Activated T-helper 2 cell treated with anti-CD3 and anti-CD28 coated beads, Interferon-gamma antibody, Interleukin-2, Interleukin-4, amounts not matched to agents 10 μg/mL and 5 μg/mL and 100 μg/mL, durations not matched to agents 14 hours and 24 hours and 36 hours (primary cell): Measurements from ENCODE around the gene PAMR1. TPM values are rescaled to one million over a fixed set of nuclear protein-coding genes. Genes with fewer than 3 reads are reported as not detected.
A peak's percentile ranks its signal among the peaks of the same experiment; 100 is the strongest.

Source experiments
- DNase-seq: peaks from one replicate; pipeline ENCODE4 v3.0.0; 2021; ENCODE audit warnings: low spot score
- H3K27ac Mint-ChIP-seq: one replicate; pipeline ENCODE4 v1.8.0; 2021; ENCODE audit warnings: mixed read lengths
- H3K27me3 Mint-ChIP-seq: one replicate; pipeline ENCODE4 v1.8.0; 2021; ENCODE audit warnings: low read depth, mixed read lengths
- H3K36me3 Mint-ChIP-seq: one replicate; pipeline ENCODE4 v1.8.0; 2021; ENCODE audit warnings: low read depth, mixed read lengths
- H3K4me1 Mint-ChIP-seq: one replicate; pipeline ENCODE4 v1.8.0; 2021; ENCODE audit warnings: low read depth, mixed read lengths
- H3K4me3 Mint-ChIP-seq: one replicate; pipeline ENCODE4 v1.8.0; 2021; ENCODE audit warnings: low read depth, mild to moderate bottlenecking, moderate library complexity, mixed read lengths
- H3K9me3 Mint-ChIP-seq: one replicate; pipeline ENCODE4 v1.8.0; 2021; ENCODE audit warnings: mixed read lengths
- intact Hi-C: fragments of 100-400 bp; cut with micrococcal nuclease; formaldehyde crosslinking; loops from one replicate; pipeline ENCODE4 v1.15.1; 2023
- total RNA-seq: library from RNA; stranded (reverse); gene quantifications from 2 replicates; pipeline ENCODE4 v1.2.3, GENCODE V29; 2022

PAMR1 gene
- total RNA-seq, 1 donor from 2014 or later: not detected

- H3K36me3 Mint-ChIP-seq: no peaks in the 10 kb centered on the region
- H3K4me1 Mint-ChIP-seq: peaks cover 24% of the 10 kb centered on the region
- H3K27ac Mint-ChIP-seq: no peak overlapping the region
- peaks cover 22% of the 10 kb centered on the region for H3K27me3 Mint-ChIP-seq
- no peaks in the 10 kb centered on the region for H3K9me3 Mint-ChIP-seq
- intact Hi-C loops: loop anchor here (2.0 to 5.0 kb wide), 4 partner anchors 136 to 310 kb away; no protein-coding TSS in a partner anchor
- no peak overlapping the region for H3K4me3 Mint-ChIP-seq
- DNase-seq: no peak
Measured at GRCh38 chr11:35393098-35393497, 132.3 kb downstream of the PAMR1 start.

GRCh38 chr11:35391922-35392688 lies 133.3 kb downstream of the PAMR1 start:
- Mint-ChIP-seq H3K27ac (no peak overlapping the region), H3K4me3 (no peak overlapping the region), H3K36me3 (no peaks in the 10 kb centered on the region), H3K4me1 (peaks cover 26% of the 10 kb centered on the region), H3K27me3 (peaks cover 15% of the 10 kb centered on the region), H3K9me3 (no peaks in the 10 kb centered on the region)
- DNase-seq: peak; percentile 64
- intact Hi-C loops: loop anchor here (1.0 to 5.0 kb wide), 11 partner anchors 49 to 805 kb away; no protein-coding TSS in a partner anchor

DNA sequence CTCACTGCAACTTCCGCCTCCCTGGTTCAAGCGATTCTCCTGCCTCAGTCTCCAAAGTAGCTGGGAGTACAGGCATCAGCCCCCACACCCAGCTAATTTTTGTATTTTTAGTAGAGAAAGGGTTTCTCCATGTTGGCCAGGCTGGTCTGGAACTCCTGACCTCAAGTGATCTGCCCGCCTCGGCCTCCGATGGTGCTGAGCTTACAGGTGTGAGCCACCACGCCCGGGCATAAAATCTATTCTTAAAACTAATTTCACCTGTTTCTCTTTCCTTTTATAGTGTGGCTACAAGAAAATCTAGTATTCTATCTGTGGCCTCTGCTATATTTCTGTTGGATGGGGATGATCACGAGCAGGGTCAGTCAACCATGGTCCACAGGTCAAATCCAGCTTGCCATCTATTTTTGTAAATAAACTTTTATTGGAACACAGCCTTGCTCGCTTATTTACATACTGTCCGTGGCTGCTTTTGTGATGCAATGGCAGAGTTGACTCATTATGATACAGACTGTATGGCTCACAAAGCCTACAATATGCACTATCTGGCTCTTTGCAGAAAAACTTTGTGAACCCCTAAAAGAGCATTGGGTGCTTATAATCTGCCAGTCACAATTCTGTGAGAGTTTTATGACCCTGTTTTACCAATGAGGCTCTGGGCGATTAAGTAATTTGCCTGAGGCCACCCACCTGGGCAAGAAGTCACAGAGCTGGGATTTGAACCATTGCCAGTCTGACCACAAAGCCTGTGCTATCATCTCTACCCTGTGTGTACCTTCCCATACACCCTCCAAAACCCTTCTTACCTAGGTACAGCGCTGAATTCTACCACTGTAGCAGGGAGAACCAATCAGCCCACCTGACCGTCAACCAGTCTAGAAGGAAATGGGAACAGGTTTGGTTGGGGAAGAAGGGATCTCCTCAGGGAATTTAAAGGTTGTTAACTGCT lies 134.4 kb downstream of the PAMR1 start:
- H3K4me3 Mint-ChIP-seq: no peak overlapping the region

DNA sequence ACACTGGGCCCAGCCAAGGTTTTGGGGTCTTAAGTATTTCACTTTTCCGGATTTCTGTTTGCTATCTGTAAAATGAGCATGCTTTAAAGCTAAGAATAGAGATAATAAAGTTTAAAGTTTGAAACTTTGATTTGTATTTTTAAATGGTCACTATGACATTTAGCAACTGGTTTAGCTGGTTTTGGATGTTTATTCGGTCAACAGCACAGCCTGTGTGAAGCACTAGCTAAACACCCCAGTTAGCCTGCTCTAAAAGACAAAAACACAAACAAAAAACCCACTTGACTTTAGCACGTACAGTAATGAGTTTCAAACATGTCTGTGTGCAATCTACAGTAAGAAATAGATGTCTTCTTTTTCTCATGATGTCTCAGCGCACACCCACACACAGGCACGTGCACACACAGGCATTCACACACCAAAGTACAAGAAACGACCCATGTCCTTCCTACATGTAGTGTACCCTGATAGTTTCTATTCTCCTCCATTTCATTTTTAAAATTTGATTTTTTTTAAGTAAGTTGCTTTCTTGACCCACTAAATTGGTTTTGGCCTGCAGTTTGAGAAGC lies 135.4 kb downstream of the PAMR1 start:
- H3K4me3 Mint-ChIP-seq: no peak overlapping the region
- H3K27ac Mint-ChIP-seq: peak overlapping the region; percentile 30
- no peaks in the 10 kb centered on the region for H3K9me3 Mint-ChIP-seq
- DNase-seq: no peak
- H3K27me3 Mint-ChIP-seq: peaks cover 17% of the 10 kb centered on the region
- intact Hi-C loops: loop anchor here (2.0 to 5.0 kb wide), 6 partner anchors 47 to 803 kb away; no protein-coding TSS in a partner anchor
- no peaks in the 10 kb centered on the region for H3K36me3 Mint-ChIP-seq
- H3K4me1 Mint-ChIP-seq: peaks cover 26% of the 10 kb centered on the region

More for the DNA sequence above, 134.4 kb downstream of the PAMR1 start:
- peaks cover 26% of the 10 kb centered on the region for H3K4me1 Mint-ChIP-seq
- no peak for DNase-seq
- H3K36me3 Mint-ChIP-seq: no peaks in the 10 kb centered on the region
- intact Hi-C loops: loop anchor here (1.0 to 5.0 kb wide), 7 partner anchors 48 to 804 kb away; no protein-coding TSS in a partner anchor
- no peaks in the 10 kb centered on the region for H3K9me3 Mint-ChIP-seq
- H3K27me3 Mint-ChIP-seq: peaks cover 17% of the 10 kb centered on the region
- no peak overlapping the region for H3K27ac Mint-ChIP-seq

- no peak overlapping the region for H3K27ac Mint-ChIP-seq
- no peaks in the 10 kb centered on the region for H3K36me3 Mint-ChIP-seq
- H3K9me3 Mint-ChIP-seq: no peaks in the 10 kb centered on the region
- H3K27me3 Mint-ChIP-seq: peaks cover 10% of the 10 kb centered on the region
- H3K4me3 Mint-ChIP-seq: no peak overlapping the region
- intact Hi-C loops: no loop called here
- DNase-seq: no peak
- peaks cover 26% of the 10 kb centered on the region for H3K4me1 Mint-ChIP-seq
Measured at GRCh38 chr11:35389112-35389511, 136.3 kb downstream of the PAMR1 start.

GRCh38 chr11:35388061-35388460 lies 137.4 kb downstream of the PAMR1 start:
- Mint-ChIP-seq H3K27ac (no peak overlapping the region), H3K4me1 (peaks cover 26% of the 10 kb centered on the region), H3K4me3 (no peak overlapping the region), H3K9me3 (no peaks in the 10 kb centered on the region), H3K27me3 (peaks cover 8% of the 10 kb centered on the region), H3K36me3 (no peaks in the 10 kb centered on the region)
- intact Hi-C loops: no loop called here
- no peak for DNase-seq

DNA sequence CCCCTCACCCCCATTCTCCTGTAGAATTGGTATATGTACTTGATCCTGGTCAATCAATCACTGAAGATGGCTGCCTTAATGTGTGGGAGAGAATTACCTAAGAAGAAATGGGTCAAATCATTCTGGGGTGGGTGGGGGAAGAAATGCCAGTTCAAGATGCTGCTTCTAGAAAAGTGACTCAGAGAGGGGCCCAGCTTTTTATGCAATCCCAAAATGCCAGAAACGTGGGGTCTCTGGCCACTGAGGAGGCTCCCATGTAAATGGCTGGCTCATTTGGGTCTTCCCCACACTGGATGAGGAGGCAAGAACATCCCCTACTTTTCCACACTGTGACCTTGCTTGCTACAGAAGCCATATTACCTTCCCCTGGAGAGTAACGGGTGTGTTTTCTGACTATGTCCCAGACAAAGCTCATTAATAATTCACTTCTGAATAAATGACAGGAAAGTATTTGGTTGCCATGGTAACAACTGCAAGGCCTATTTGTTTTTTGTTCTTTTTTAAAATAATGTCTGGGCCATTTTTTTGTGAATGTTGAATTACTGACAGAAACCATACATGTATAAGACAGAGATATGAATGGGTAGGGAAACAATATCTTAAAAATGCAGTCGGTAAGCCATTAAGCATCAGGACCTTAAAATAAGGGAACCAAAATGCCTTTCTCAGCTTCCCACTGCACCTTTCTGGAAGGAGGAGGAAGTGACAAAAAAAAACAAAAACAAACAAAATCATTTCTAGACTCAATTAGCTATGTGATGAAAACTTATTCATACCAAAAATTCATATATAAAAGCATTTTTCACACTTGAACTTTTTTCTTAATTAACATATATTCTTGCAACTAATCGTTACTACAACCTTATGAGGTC lies 138.1 kb downstream of the PAMR1 start:
- no peak for DNase-seq
- peaks cover 11% of the 10 kb centered on the region for H3K27me3 Mint-ChIP-seq
- H3K9me3 Mint-ChIP-seq: no peaks in the 10 kb centered on the region
- H3K4me1 Mint-ChIP-seq: peaks cover 23% of the 10 kb centered on the region
- no peak overlapping the region for H3K4me3 Mint-ChIP-seq
- H3K27ac Mint-ChIP-seq: no peak overlapping the region
- H3K36me3 Mint-ChIP-seq: no peaks in the 10 kb centered on the region
- intact Hi-C loops: no loop called here

GRCh38 chr11:35383953-35384352 lies 141.5 kb downstream of the PAMR1 start:
- H3K4me1 Mint-ChIP-seq: peaks cover 2% of the 10 kb centered on the region
- no peaks in the 10 kb centered on the region for H3K36me3 Mint-ChIP-seq
- H3K27me3 Mint-ChIP-seq: peaks cover 11% of the 10 kb centered on the region
- no peak for DNase-seq
- H3K9me3 Mint-ChIP-seq: no peaks in the 10 kb centered on the region
- no peak overlapping the region for H3K4me3 Mint-ChIP-seq
- intact Hi-C loops: no loop called here
- no peak overlapping the region for H3K27ac Mint-ChIP-seq

Other genes starting within 250 kb of the PAMR1 start
- gene SLC1A2, start 106.1 kb downstream of the PAMR1 start, total RNA-seq: not detected in 2 replicates
- gene FJX1, start 92.8 kb upstream of the PAMR1 start, total RNA-seq: 0.09 TPM in 2 replicates
- 21.7 and 22.8 TPM in 2 replicates for gene TRIM44, start 137.2 kb upstream of the PAMR1 start, total RNA-seq